H1 (cell line): ENCODE data around the gene MSI1. TPM values are rescaled to one million over a fixed set of nuclear protein-coding genes. Genes with fewer than 3 reads are reported as not detected.

Experiments used
- CBX8 ChIP-seq: fragments of 300-800, 300-1000 bp; sonication (generic); IDR thresholded peaks from 2 replicates; pipeline ENCODE4 v1.7.1; 2016; ENCODE audit warnings: low read depth, low read length, borderline replicate concordance
- EGR1 ChIP-seq: IDR thresholded peaks from 2 replicates; pipeline ENCODE4 v1.6.1; 2011; ENCODE audit warnings: low read depth, low read length, borderline replicate concordance
- MAFK ChIP-seq: IDR thresholded peaks from 2 replicates; pipeline ENCODE4 v1.6.1; 2012; ENCODE audit warnings: low read depth, mild to moderate bottlenecking, improper control_type of control experiment, low read length
- POLR2A ChIP-seq, 2 experiments: IDR thresholded peaks; 1 replicate in 1 of 2; 2 replicates in 1 of 2; pipeline ENCODE4 v1.6.1; 2011; ENCODE audit warnings: low read depth in 2 of 2, low read length in 2 of 2, mild to moderate bottlenecking in 2 of 2; ENCODE audit errors: control extremely low read depth in 1 of 2
- SAP30 ChIP-seq: fragments of 300-600 bp; sonication (generic); IDR thresholded peaks from 2 replicates; pipeline ENCODE4 v1.7.1; 2012; ENCODE audit warnings: low read length, moderate library complexity, mild to moderate bottlenecking, inconsistent platforms; ENCODE audit not compliant: insufficient read depth, insufficient replicate concordance
- TAF7 ChIP-seq: optimal IDR thresholded peaks from 2 replicates; pipeline ENCODE3; 2011; ENCODE audit warnings: low read depth, mild to moderate bottlenecking, inconsistent platforms, low read length, moderate library complexity, borderline replicate concordance
- polyA plus RNA-seq, 7 experiments: library from polyadenylated mRNA; depleted of rRNA in 3 of 7; stranded (reverse) in 5 of 7; unstranded in 2 of 7; fragments of >200 nt in 5 of 7; fragments of 200-250 nt in 2 of 7; gene quantifications; 1 replicate in 5 of 7; 2 replicates in 1 of 7; 4 replicates in 1 of 7; pipeline versions ENCODE4 v1.2.1 to v1.2.3, GENCODE V29; 2011 to 2013; ENCODE audit warnings: missing spikeins in 2 of 7, mixed read lengths in 2 of 7
- total RNA-seq: library from RNA; stranded (reverse); fragmentation: NEBNext Ultra II Directional; extraction: Animal tissue kit (Norgen Biotek cat#: 25700); gene quantifications from 2 replicates; pipeline ENCODE4 v1.2.1, GENCODE V29; 2021
- TF ChIP-seq, protein P1 (sequence below): fragments of 300-600 bp; sonication (generic); IDR thresholded peaks from 2 replicates; pipeline ENCODE4 v1.7.1; 2012; ENCODE audit warnings: low read length, moderate library complexity, mild to moderate bottlenecking, inconsistent platforms; ENCODE audit not compliant: insufficient replicate concordance
- TF ChIP-seq, protein P2 (sequence below): IDR thresholded peaks from 2 replicates; pipeline ENCODE4 v1.6.1; 2011; ENCODE audit warnings: low read length, improper control_type of control experiment

Gene MSI1
- total and polyA plus RNA-seq, 2 of the 8 experiments (the other 6 are each of a cell fraction or from before 2014, with no cell fraction given), result 13.5 to 51.9 TPM

DNA sequence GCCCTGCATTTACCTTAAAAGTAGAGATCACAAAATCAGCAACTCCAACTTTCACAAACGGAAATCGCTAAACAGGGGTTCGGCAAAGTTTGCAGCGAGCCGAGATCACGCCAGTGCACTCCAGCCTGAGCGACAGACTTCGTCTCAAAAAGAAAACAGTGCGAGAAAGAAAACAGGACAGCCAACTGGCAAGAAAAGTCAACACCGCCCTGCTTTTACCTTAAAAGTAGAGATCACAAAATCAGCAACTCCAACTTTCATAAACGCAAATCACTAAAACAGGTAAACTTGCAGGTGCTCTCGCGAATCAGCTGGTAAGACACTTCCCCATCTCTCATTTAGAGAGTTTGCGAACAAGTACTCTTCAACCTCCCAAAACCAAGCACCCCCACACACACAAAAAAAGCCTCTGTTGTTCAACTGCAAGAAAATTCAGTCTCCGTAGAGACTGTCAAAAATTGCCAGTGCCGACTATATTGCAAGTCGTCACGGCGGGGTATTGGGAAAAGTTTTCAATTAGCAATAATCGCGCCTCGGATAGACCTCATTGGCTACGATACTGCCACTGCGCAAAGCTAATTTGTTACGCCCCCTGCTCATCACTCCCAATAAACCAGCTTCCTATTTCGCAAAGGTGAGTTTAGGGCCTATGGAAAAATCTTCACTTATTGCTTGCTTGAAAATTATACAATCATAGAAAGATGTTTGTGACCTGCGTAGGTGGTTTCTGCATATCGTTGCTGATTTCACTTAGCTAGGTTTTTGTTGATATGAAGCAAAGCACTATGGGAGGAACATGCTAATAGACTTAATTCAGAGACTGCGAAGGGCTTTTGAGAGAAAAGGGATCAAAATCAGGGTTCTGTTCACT is 76.1 kb downstream of the MSI1 start, which contains the start of gene RNU4-1 (continued):
- TF ChIP-seq, protein P1, sequence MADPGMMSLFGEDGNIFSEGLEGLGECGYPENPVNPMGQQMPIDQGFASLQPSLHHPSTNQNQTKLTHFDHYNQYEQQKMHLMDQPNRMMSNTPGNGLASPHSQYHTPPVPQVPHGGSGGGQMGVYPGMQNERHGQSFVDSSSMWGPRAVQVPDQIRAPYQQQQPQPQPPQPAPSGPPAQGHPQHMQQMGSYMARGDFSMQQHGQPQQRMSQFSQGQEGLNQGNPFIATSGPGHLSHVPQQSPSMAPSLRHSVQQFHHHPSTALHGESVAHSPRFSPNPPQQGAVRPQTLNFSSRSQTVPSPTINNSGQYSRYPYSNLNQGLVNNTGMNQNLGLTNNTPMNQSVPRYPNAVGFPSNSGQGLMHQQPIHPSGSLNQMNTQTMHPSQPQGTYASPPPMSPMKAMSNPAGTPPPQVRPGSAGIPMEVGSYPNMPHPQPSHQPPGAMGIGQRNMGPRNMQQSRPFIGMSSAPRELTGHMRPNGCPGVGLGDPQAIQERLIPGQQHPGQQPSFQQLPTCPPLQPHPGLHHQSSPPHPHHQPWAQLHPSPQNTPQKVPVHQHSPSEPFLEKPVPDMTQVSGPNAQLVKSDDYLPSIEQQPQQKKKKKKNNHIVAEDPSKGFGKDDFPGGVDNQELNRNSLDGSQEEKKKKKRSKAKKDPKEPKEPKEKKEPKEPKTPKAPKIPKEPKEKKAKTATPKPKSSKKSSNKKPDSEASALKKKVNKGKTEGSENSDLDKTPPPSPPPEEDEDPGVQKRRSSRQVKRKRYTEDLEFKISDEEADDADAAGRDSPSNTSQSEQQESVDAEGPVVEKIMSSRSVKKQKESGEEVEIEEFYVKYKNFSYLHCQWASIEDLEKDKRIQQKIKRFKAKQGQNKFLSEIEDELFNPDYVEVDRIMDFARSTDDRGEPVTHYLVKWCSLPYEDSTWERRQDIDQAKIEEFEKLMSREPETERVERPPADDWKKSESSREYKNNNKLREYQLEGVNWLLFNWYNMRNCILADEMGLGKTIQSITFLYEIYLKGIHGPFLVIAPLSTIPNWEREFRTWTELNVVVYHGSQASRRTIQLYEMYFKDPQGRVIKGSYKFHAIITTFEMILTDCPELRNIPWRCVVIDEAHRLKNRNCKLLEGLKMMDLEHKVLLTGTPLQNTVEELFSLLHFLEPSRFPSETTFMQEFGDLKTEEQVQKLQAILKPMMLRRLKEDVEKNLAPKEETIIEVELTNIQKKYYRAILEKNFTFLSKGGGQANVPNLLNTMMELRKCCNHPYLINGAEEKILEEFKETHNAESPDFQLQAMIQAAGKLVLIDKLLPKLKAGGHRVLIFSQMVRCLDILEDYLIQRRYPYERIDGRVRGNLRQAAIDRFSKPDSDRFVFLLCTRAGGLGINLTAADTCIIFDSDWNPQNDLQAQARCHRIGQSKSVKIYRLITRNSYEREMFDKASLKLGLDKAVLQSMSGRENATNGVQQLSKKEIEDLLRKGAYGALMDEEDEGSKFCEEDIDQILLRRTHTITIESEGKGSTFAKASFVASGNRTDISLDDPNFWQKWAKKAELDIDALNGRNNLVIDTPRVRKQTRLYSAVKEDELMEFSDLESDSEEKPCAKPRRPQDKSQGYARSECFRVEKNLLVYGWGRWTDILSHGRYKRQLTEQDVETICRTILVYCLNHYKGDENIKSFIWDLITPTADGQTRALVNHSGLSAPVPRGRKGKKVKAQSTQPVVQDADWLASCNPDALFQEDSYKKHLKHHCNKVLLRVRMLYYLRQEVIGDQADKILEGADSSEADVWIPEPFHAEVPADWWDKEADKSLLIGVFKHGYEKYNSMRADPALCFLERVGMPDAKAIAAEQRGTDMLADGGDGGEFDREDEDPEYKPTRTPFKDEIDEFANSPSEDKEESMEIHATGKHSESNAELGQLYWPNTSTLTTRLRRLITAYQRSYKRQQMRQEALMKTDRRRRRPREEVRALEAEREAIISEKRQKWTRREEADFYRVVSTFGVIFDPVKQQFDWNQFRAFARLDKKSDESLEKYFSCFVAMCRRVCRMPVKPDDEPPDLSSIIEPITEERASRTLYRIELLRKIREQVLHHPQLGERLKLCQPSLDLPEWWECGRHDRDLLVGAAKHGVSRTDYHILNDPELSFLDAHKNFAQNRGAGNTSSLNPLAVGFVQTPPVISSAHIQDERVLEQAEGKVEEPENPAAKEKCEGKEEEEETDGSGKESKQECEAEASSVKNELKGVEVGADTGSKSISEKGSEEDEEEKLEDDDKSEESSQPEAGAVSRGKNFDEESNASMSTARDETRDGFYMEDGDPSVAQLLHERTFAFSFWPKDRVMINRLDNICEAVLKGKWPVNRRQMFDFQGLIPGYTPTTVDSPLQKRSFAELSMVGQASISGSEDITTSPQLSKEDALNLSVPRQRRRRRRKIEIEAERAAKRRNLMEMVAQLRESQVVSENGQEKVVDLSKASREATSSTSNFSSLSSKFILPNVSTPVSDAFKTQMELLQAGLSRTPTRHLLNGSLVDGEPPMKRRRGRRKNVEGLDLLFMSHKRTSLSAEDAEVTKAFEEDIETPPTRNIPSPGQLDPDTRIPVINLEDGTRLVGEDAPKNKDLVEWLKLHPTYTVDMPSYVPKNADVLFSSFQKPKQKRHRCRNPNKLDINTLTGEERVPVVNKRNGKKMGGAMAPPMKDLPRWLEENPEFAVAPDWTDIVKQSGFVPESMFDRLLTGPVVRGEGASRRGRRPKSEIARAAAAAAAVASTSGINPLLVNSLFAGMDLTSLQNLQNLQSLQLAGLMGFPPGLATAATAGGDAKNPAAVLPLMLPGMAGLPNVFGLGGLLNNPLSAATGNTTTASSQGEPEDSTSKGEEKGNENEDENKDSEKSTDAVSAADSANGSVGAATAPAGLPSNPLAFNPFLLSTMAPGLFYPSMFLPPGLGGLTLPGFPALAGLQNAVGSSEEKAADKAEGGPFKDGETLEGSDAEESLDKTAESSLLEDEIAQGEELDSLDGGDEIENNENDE, result peak; percentile 86
- no peak for TF ChIP-seq MAFK
- TF ChIP-seq EGR1, result peak; percentile 92
- TF ChIP-seq POLR2A (IDR thresholded peaks at IDR 0.05; ENCODE audit: control extremely low read depth in 1 of 2, low read depth in 2 of 2, low read length in 2 of 2), result peak; percentile 100
- no peak for TF ChIP-seq CBX8
- TF ChIP-seq SAP30, result peak; percentile 65
- TF ChIP-seq, protein P2, sequence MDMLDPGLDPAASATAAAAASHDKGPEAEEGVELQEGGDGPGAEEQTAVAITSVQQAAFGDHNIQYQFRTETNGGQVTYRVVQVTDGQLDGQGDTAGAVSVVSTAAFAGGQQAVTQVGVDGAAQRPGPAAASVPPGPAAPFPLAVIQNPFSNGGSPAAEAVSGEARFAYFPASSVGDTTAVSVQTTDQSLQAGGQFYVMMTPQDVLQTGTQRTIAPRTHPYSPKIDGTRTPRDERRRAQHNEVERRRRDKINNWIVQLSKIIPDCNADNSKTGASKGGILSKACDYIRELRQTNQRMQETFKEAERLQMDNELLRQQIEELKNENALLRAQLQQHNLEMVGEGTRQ, result no peak
- peak; percentile 100 for TF ChIP-seq TAF7
